ENCODE measurements around the gene PBX1. TPM values are rescaled to one million over a fixed set of nuclear protein-coding genes. Genes with fewer than 3 reads are reported as not detected.

Gene PBX1
- total and polyA plus RNA-seq, 7 donors: 6.7 to 168 (median 118) TPM

DNA sequence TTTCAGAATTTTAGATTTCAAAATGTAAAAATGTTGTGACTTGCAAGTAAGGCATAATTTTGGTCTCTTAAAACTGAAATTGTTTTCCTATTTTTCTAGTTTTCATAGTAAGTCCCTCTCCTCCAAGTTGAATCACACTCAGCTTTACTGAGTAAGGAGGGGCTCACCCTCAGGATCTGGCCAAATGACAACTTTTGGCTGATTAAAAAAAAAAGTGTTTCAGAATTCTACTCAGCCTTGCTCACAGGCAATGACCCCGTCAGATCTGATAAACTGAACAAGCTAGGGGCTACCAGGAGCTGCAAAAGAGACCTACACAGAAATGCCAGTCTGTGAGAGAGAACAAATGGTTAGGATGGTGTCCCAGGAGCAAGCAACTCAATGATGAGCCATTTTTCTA lies 159.8 kb downstream of the PBX1 start:
- 72 to 87% methylated on average over 1 of the region's 1 CpG for WGBS, 2 donors
- peak overlapping the region in 3 of 4 donors; percentile 12 to 49 (median 36) for H3K27ac ChIP-seq

GRCh38 chr1:164719676-164720439 lies 160.9 kb downstream of the PBX1 start:
- intact Hi-C loops (cut with DNase I): no loop called here
- no peaks in the 10 kb centered on the region for H3K36me3 ChIP-seq
- H3K9me3 ChIP-seq: no peaks in the 10 kb centered on the region
- H3K4me1 ChIP-seq: peaks cover 0 to 96% (median 85%) of the 10 kb centered on the region in 4 donors
- H3K27me3 ChIP-seq: no peaks in the 10 kb centered on the region
- no peak overlapping the region for H3K4me3 ChIP-seq
- 66 to 74% methylated on average over 8 of the region's 8 CpGs for WGBS, 2 donors
- peak overlapping the region; percentile 12 to 49 (median 38) for H3K27ac ChIP-seq
- DNase-seq: no peak
- TF ChIP-seq CTCF (IDR thresholded peaks at IDR 0.05): no peak

More for the DNA sequence above, 159.8 kb downstream of the PBX1 start:
- no peak for DNase-seq
- TF ChIP-seq EP300 (IDR thresholded peaks at IDR 0.05) (no peak), CTCF (IDR thresholded peaks at IDR 0.05) (no peak), POLR2A (IDR thresholded peaks at IDR 0.05) (no peak), POLR2AphosphoS5 (IDR thresholded peaks at IDR 0.05) (no peak)
- Histone ChIP-seq H3K36me3 (no peaks in the 10 kb centered on the region), H3K27me3 (no peaks in the 10 kb centered on the region), H3K4me1 (peaks cover 0 to 96% (median 85%) of the 10 kb centered on the region in 4 donors), H3K4me3 (no peak overlapping the region), H3K9me3 (no peaks in the 10 kb centered on the region)
- intact Hi-C loops (cut with DNase I): no loop called here

DNA sequence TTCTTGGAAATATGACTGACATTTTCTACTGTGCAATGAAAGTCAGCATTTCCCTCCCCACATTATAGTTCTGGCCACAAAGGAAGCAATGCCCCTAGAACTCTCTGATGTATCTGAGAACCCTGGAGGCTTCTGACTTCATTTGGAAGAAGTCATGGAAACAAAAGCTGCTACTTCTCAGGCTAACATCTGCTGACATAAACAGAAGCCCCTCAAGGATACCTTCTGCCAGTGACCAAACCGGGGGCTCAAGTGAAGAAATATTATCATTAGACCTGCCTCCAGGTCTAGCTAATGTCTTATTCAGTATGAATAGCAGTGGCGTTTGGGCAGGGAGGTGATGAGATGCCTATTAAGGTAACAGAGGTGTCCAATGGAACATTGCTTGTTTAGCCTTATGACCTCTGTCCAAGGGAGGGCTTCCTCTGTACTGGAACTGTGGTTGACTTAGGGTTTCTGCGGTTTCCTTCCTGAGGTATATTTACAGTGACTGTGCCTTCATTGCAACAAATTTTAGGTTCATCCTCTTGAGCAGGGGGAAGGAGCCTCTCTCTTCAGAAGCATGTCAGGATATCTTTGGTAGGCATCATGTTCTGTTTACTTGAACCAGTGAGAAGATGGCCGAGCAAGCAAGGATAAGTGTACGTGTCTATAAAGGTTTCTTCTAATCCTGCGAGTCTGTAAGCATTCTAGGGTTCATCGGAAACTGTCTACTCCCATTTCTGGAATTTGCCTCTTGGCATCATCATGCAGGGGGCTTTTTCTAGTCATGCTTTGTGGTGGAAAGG lies 161.7 kb downstream of the PBX1 start:
- DNase-seq: no peak
- no peaks in the 10 kb centered on the region for H3K27me3 ChIP-seq
- no peak for TF ChIP-seq EP300 (IDR thresholded peaks at IDR 0.05)
- no peak for TF ChIP-seq POLR2AphosphoS5 (IDR thresholded peaks at IDR 0.05)
- TF ChIP-seq CTCF (IDR thresholded peaks at IDR 0.05): no peak
- no peak for TF ChIP-seq POLR2A (IDR thresholded peaks at IDR 0.05)
- no peaks in the 10 kb centered on the region for H3K36me3 ChIP-seq
- H3K4me1 ChIP-seq: peaks cover 0 to 96% (median 86%) of the 10 kb centered on the region in 4 donors
- no peak overlapping the region for H3K4me3 ChIP-seq
- H3K27ac ChIP-seq: peak overlapping the region; percentile 39 to 55 (median 47)
- no peaks in the 10 kb centered on the region for H3K9me3 ChIP-seq
- intact Hi-C loops (cut with DNase I): no loop called here
- 48 to 85% methylated on average over 7 of the region's 7 CpGs for WGBS, 2 donors

DNA sequence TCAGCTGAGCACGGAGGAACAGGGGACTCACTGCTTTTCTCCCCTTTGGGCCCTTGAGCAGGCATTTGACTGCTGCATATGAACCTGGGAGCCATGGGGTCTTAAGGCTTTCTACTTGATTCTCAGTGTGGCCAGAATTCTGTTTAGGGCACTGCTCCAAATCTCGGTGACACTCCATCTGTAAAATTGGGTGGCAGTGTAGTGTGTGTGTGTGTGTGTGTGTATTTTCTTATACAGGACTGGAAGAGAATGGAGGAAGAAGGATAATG lies 162.2 kb downstream of the PBX1 start:
- TF ChIP-seq EP300 (IDR thresholded peaks at IDR 0.05): no peak
- TF ChIP-seq CTCF (IDR thresholded peaks at IDR 0.05): no peak
- TF ChIP-seq POLR2AphosphoS5 (IDR thresholded peaks at IDR 0.05): no peak
- TF ChIP-seq POLR2A (IDR thresholded peaks at IDR 0.05): no peak
- no peaks in the 10 kb centered on the region for H3K9me3 ChIP-seq
- DNase-seq: no peak
- peak overlapping the region; percentile 39 to 55 (median 47) for H3K27ac ChIP-seq
- peaks cover 0 to 96% (median 86%) of the 10 kb centered on the region in 4 donors for H3K4me1 ChIP-seq
- H3K27me3 ChIP-seq: no peaks in the 10 kb centered on the region
- no peak overlapping the region for H3K4me3 ChIP-seq
- no peaks in the 10 kb centered on the region for H3K36me3 ChIP-seq
- WGBS, 2 donors: 36 to 67% methylated on average over 2 of the region's 2 CpGs
- intact Hi-C loops (cut with DNase I): no loop called here

Data from sigmoid colon (tissue), 7 donors.